GM18502 (cell line): ENCODE data around the gene SIL1.
"Not testable (repeated sequence)": the region's sequence is repeated elsewhere in the genome, so short reads cannot be mapped to it uniquely, and the experiment has no call there.

Experiments
- ATAC-seq: cut with Tn5 transposase; IDR thresholded peaks from one replicate; pipeline ENCODE4 v1.9.1; 2021; ENCODE audit warnings: mild to moderate bottlenecking; ENCODE audit not compliant: unreplicated experiment, poor library complexity

Gene SIL1

DNA sequence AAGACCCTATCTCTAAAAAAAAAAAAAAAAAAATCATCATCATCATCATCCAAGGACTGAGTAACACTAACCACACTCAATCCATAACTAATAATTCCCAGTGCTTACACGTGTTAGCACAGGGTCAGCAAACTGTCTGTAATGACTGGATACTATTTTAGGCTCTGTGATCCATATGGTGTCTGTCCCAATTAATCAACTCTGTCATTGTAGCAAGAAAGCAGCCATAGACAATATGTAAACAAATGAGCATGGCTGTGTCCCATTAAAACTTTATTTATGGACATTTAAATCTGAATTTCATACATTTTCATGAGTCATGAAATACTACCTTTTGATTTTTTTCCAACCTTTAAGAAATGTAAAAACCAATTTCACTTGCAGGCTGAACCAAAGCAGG, 148.4 kb downstream of the SIL1 start:
- no peak for ATAC-seq

- no peak for ATAC-seq
Measured at GRCh38 chr5:139046551-139046950, 151.6 kb downstream of the SIL1 start.

- ATAC-seq = no peak
Measured at GRCh38 chr5:139043157-139043905, 154.8 kb downstream of the SIL1 start.

DNA sequence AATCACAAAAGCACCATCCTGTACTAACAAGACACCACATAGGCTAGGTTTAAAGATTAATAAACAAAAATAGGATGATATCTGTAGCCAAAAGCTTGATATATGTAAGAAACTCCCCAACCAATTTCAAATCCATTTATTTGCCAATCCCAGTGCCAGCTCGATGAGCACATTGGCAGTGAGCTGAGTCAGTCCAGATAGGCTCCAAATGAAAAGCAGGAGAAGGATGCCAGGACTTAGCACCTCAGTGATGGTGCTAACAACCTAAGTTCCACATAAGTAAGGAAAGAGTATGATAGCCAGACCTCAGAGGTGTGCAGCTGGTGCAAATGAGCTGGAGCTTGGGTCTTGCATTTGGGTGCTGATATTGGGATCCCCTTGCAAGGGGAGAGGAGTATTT, 158.1 kb downstream of the SIL1 start:
- no peak for ATAC-seq

- no peak for ATAC-seq
Measured at GRCh38 chr5:139038613-139039305, 159.4 kb downstream of the SIL1 start.

DNA sequence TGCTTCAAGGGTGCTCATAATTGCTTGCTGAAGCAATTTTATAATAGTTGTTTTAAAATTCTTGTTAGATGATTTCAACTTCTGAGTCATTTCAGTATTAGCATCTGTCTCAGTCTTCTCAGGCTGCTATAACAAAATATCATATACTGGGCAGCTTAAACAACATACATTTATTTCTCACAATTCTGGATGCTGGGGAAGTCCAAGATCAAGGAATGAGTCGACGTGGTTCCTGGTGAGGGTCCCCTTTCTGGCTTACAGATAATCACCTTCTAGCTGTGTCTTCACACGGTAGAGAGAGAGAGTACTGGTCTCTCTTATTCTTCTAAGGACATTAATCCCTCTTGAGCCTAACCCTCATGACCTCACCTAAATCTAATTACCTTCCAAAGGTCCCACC, 160.4 kb downstream of the SIL1 start:
- no peak for ATAC-seq

DNA sequence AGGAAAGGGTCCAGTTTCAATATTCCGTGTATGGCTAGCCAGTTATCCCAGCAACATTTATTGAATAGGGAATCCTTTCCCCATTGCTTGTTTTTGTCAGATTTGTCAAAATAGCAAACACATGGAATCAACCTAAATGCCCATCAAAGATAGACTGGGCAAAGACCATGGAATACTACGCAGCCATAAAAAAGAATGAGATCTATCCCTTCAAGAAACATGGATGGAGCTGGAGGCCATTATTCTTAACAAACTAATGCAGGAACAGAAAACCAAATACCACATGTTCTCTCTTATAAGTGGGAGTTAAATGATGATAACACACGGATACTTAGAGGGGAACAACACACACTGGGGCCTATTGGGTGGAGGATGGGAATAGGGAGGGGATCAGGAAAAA, 161.8 kb downstream of the SIL1 start:
- ATAC-seq = not testable (repeated sequence)

DNA sequence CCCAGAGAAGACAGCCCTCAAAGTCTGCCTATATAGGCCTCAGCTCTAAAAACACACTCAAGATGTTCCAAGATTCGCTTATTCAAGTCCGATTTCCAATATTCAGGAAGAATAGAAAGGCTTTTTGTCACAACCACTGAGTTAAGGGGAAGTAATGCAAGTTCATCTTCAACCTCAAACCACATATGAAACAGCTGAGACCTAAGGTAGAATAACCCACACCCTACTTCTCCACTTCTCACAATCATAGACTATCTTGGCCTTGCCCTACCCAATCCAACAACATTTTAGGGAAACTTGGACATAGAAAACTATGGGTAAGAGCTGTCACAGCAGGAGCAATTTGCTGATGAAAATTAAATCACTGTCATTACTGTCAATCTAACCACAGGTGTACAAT, 171.0 kb downstream of the SIL1 start:
- ATAC-seq = no peak

DNA sequence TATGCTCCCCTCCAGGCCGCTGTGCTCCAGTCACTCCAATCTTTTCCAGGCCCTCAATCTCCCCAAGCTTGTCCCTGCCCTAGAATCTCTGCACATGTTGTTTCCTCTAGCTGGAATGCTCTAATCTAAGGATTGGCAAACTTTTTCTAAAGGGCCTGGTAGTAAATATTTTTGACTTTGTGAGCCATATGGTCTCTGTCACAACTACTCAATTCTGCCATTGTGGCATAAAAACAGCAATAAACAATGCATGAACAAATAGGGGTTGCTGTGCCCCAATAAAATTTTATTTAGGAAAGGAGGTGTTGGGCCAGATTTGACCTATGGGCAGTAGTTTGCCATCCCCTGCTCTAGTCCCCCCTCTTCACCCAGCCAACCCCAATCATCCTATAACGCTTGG, 172.5 kb downstream of the SIL1 start:
- no peak for ATAC-seq

DNA sequence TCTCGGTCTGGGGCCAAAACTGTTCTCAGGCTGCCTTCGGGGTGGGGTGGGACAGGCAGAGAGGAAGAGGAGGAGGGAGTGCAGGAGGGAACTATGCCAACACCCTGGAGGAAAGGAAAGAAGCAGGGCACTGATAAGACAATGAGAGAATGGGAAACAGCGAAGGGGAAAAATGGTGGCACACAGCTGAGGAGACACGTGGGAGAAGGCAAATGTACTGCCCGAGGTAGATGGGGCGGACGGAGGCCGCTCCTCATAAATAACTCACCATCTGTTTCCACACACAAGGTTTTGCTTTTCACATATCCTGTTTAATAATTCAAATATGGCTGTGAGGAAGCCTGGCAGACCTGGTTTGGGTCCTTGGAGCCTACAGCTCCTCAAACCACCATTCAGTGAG, 174.9 kb downstream of the SIL1 start:
- no peak for ATAC-seq

DNA sequence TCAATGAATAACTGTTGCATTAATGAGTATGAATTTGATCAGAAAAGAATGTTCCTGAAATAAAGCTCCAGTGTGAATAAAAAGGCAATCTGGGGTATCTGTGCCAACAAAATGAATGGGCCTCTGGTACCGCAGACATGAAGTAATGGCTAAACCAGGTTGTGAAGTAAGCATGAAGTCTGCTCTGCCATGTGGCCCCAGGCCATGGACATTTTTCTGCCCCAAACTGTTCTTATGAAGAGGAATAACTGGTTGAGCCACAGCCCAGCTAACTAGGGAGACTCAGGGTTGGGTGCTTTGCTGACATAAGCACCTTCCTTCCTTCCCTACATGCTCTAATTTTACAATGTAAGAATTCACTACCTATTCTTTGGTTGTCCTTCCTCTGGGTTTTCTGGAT, 175.6 kb downstream of the SIL1 start:
- no peak for ATAC-seq

- no peak for ATAC-seq
Measured at GRCh38 chr5:139021346-139021745, 176.8 kb downstream of the SIL1 start.

DNA sequence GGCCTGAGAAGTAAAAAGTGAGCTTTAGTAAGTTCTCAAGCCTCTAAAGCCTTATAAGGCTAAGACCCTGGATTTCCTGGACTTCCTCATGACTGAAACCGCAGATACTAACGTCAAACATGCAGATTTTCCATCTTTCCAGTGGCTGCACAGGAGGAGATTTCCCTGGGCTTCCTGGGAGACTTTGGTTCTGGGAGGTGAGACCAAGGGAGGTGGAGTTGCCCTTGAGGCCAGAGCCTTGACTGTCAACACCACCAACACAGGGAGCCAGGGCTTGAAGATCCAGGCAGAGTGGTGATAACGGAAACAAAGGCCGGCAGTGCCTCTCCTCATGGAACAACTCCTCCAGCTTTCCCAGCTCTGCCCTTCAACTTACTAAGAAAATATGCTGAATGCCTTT, 178.3 kb downstream of the SIL1 start:
- ATAC-seq = no peak

GRCh38 chr5:139019211-139019610, 179.0 kb downstream of the SIL1 start:
- ATAC-seq = no peak

GRCh38 chr5:139017624-139018023, 180.5 kb downstream of the SIL1 start:
- no peak for ATAC-seq

DNA sequence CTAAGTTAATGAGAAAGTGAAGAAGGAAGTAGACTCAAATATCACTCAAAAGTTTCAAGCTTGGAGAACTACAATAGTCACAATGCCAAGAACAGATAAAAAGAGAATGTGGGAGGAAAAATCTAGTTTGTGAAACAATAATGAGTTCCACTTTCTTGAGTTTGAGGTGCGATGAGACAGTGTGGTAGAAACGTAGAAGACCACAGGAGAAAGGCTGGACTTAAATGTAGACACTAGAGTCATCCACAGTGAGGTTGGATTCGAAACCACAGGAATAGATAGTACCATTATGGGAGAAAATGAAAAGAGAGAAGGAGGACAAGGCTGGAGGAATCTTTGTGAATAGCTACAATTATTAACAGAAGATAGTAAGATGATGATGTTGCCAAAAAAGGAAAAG, 182.0 kb downstream of the SIL1 start:
- ATAC-seq = no peak

DNA sequence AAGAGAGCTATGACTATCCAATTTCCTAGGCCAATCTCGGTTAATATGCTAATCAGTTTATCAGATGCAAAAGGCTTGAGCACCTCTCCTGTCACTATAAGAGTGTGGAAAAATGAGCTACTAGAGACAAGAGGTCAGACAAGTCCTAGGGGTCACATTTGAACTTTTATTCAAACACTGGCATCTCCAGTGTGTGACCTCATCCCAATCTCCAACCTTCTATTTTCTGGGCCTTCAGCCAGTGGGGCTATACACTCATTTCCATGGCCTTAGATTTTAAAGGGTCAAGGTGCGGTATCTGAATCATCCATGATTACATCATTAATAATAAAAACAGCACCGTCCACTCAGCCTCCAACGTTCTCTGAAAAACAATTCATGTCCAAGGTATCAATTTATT, 183.4 kb downstream of the SIL1 start:
- ATAC-seq = no peak

DNA sequence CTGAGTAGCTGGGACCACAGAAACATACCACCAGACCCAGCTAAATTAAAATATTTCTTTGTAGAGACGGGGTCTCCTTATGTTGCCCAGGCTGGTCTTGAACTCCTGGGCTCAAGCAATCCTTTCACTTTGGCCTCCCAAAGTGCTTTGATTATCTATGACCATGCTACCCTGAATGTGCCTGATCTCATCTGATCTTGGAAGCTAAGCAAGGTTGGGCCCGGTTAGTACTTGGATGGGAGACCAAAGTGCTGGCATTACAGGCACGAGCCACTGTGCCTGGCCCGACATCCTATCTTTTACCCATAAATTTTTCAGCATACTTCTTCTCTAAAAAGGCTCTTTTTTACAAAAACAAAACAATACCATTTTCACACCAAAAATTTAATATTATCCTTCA, 186.0 kb downstream of the SIL1 start:
- ATAC-seq = no peak

DNA sequence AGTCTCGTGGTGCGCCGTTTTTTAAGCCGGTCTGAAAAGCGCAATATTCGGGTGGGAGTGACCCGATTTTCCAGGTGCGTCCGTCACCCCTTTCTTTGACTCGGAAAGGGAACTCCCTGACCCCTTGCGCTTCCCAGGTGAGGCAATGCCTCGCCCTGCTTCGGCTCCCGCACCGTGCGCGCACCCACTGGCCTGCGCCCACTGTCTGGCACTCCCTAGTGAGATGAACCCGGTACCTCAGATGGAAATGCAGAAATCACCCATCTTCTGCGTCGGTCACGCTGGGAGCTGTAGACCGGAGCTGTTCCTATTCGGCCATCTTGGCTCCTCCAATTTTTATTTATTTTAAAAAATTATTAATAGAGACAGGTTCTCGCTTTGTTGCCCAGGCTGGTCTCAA, 187.0 kb downstream of the SIL1 start:
- ATAC-seq = not testable (repeated sequence)

DNA sequence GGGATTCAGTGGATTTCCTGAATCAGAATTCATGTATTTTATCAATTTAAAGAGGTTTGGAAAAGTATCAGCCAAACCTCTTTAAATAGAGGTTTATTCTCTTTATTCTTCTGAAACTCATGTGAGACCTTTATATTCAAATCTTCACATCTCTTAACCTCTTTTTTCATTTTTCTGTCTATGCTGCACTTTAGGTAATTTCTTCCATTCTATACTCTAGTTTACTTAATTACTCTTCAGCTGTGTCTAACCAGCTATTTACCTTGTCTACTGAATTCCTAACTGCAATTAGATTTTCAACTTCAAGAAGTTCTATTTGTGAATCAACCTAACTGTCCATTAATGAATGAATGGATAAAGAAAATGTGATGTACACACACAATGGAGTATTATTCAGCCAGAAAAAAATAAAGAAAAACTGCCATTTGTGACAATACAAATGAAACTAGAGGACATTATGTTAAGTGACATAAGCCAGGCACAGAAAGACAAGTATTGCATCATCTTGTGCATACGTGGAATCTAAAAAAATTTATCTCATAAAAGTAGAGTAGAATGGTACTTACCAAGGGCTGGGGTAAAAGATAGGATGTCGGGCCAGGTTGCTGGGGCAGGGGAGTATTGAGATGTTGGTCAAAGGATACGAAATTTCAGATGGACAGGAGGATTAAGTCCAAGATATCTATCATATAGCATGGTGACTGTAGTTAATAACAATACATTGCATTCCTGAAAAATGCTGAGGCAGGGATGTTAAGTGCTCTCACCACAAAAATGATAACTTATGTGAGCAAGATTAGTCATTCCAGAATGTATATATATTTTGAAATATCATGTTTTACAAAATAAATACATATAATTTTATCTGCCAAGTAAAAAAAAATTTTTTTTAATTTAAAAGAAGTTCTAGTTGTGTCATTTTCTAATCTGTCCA, 193.5 kb downstream of the SIL1 start:
- no peak for ATAC-seq

GRCh38 chr5:138999674-139000073, 198.5 kb downstream of the SIL1 start:
- no peak for ATAC-seq
